HG03139 (cell line): ENCODE data around the gene KRT12.
"Not testable (repeated sequence)": the region's sequence is repeated elsewhere in the genome, so short reads cannot be mapped to it uniquely, and the experiment has no call there.

Experiments
- ATAC-seq: cut with Tn5 transposase; IDR thresholded peaks from one replicate; pipeline ENCODE4 v1.9.1; 2021; ENCODE audit not compliant: unreplicated experiment

Gene KRT12

GRCh38 chr17:40818733-40819527 lies 48.1 kb downstream of the KRT12 start:
- peak; percentile 63 for ATAC-seq

GRCh38 chr17:40818343-40818732 lies 48.7 kb downstream of the KRT12 start:
- no peak for ATAC-seq

GRCh38 chr17:40817103-40817682 lies 49.8 kb downstream of the KRT12 start:
- ATAC-seq, result no peak

- ATAC-seq, result no peak
These were observed 50.5 kb downstream of the KRT12 start for GRCh38 chr17:40816569-40816968.

GRCh38 chr17:40815381-40815780 lies 51.6 kb downstream of the KRT12 start:
- no peak for ATAC-seq

- not testable (repeated sequence) for ATAC-seq
These were observed 52.4 kb downstream of the KRT12 start for GRCh38 chr17:40814657-40815056.

- ATAC-seq, result no peak
These were observed 53.2 kb downstream of the KRT12 start for GRCh38 chr17:40813804-40814203.

- ATAC-seq, result no peak
These were observed 54.4 kb downstream of the KRT12 start for GRCh38 chr17:40812639-40813038.
